CD4-positive, alpha-beta T cell (primary cell): ENCODE data around the gene GALM. TPM values are rescaled to one million over a fixed set of nuclear protein-coding genes. Genes with fewer than 3 reads are reported as not detected.

Experiments used
- ATAC-seq: fragments of 200-7000 bp; cut with Tn5 transposase; one replicate; pipeline ENCODE4 v1.10.0; 2022; ENCODE audit warnings: mild to moderate bottlenecking; ENCODE audit not compliant: poor library complexity
- CTCF ChIA-PET: fragments of 350-600 bp; sonication (Branson Sonifier 250); formaldehyde crosslinking; loops from one replicate; lab custom pipeline; 2021; ENCODE audit warnings: antibody characterized with exemption, inconsistent platforms; lab: Charles Lee
- POLR2A ChIA-PET: fragments of 350-600 bp; sonication (Branson Sonifier 250); formaldehyde crosslinking; loops from one replicate; lab custom pipeline; 2021; ENCODE audit warnings: antibody characterized with exemption, inconsistent platforms; lab: Charles Lee
- DNase-seq, 14 experiments: peaks; one replicate each; pipeline ENCODE4 v3.0.0-alpha.2; 2013 to 2020; ENCODE audit warnings: mixed read lengths in 2 of 14
- H3K27ac ChIP-seq, 2 donors: one replicate each; pipeline versions ENCODE4 v1.5.1 to v1.7.0; 2013; ENCODE audit warnings: low read length in 2 of 2, low read depth in 1 of 2, mild to moderate bottlenecking in 1 of 2
- H3K27me3 ChIP-seq, 2 experiments: 1 replicate in 1 of 2; 2 replicates in 1 of 2; pipeline versions ENCODE4 v1.6.1 to v1.7.0; 2013; ENCODE audit warnings: low read length in 2 of 2, control low read depth in 1 of 2, mild to moderate bottlenecking in 1 of 2, moderate library complexity in 1 of 2; ENCODE audit not compliant: insufficient read depth in 2 of 2, control insufficient read depth in 1 of 2
- H3K36me3 ChIP-seq: one replicate; pipeline ENCODE4 v1.6.1; 2013; ENCODE audit warnings: low read length, control low read depth; ENCODE audit not compliant: insufficient read depth
- H3K4me1 ChIP-seq: one replicate; pipeline ENCODE4 v1.6.1; 2013; ENCODE audit warnings: low read length, control low read depth; ENCODE audit not compliant: insufficient read depth
- H3K4me3 ChIP-seq: one replicate; pipeline ENCODE4 v1.5.1; 2013; ENCODE audit warnings: mild to moderate bottlenecking, low read length, moderate library complexity
- H3K9me3 ChIP-seq, 2 experiments: 1 replicate in 1 of 2; 2 replicates in 1 of 2; pipeline versions ENCODE4 v1.6.1 to v1.7.0; 2013; ENCODE audit warnings: low read length in 2 of 2, mild to moderate bottlenecking in 2 of 2, control low read depth in 1 of 2, moderate library complexity in 1 of 2; ENCODE audit not compliant: control insufficient read depth in 1 of 2, insufficient read depth in 1 of 2
- H3K27ac Mint-ChIP-seq: one replicate; pipeline ENCODE4 v1.8.0; 2020; ENCODE audit warnings: mixed read lengths
- H3K27me3 Mint-ChIP-seq: one replicate; pipeline ENCODE4 v1.8.0; 2021; ENCODE audit warnings: mixed read lengths
- H3K36me3 Mint-ChIP-seq: one replicate; pipeline ENCODE4 v1.8.0; 2021; ENCODE audit warnings: low read depth, mixed read lengths
- H3K4me1 Mint-ChIP-seq: one replicate; pipeline ENCODE4 v1.8.0; 2021; ENCODE audit warnings: low read depth, mixed read lengths
- H3K4me3 Mint-ChIP-seq: one replicate; pipeline ENCODE4 v1.8.0; 2020; ENCODE audit warnings: mild to moderate bottlenecking, mixed read lengths
- H3K9me3 Mint-ChIP-seq: one replicate; pipeline ENCODE4 v1.8.0; 2020; ENCODE audit warnings: mixed read lengths
- intact Hi-C, 2 experiments: fragments of 100-400 bp; cut with DNase I in 1 of 2; cut with micrococcal nuclease in 1 of 2; formaldehyde crosslinking; loops; one replicate each; pipeline versions ENCODE4 v1.15.1 to v1.9.0; 2023 to 2025; cut with DNase I, micrococcal nuclease
- total RNA-seq, 174 experiments: library from RNA in 2 of 174; stranded (reverse) in 2 of 174; gene quantifications; one replicate each; pipeline ENCODE4 v1.2.3 and lab custom pipeline; 2021 to 2026
- TF ChIP-seq, protein P1 (sequence below): fragments of 200-600 bp; IDR thresholded peaks from one replicate; pipeline ENCODE4 v1.8.0; 2022; ENCODE audit warnings: antibody characterized with exemption, mild to moderate bottlenecking

Gene GALM
- total RNA-seq, 2 experiments from 2014 or later: 5.9 to 7.0 TPM

DNA sequence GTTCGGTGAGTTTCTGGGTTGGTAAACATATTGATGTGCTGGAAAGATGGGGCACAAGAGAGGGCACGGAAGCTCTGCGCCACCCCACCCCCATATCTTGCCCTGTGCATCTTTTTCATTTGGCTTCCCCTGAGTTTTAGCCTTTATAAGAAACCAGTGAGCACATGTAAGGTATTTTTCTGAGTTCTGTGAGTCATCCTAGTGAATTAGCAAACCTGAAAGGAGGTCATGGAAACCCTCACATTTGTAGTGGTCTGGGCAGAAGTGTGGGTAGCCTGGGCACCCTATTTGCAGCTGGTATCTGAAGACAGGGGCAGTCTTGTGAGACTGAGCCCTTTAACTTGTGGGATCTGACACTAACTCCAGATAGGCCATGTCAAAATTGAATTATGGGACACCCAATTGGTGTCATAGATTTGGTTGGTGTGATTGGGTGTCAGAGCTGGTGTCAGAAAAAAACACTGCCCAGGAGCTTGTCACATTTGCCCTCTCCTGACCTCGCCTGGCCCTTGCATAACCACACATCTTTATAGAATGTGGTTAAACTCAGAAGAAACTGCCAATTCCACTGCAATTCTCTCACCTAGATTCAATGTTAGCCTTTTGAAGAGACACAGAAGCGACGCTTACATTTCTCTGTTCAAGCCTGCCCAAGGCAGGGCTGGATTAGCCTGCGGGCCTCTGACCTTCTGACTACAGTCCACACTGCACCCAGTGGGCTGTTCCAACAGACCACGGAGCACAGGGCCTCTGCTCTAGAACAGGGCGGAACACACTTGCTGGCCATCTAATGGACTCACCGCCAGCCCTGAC lies 12.0 kb upstream of the GALM start:
- Mint-ChIP-seq H3K27ac (peak overlapping the region; percentile 80), H3K27me3 (no peaks in the 10 kb centered on the region), H3K4me1 (peaks cover 33% of the 10 kb centered on the region), H3K9me3 (no peaks in the 10 kb centered on the region), H3K36me3 (no peaks in the 10 kb centered on the region), H3K4me3 (no peak overlapping the region)
- CTCF ChIA-PET: interaction anchor here (1.2 to 2.3 kb wide), 8 partner anchors 10 to 118 kb away, joined by 3 to 16 read pairs (median 6); no protein-coding TSS in a partner anchor
- DNase-seq (peak in 10 of 14 experiments; percentile 19 to 82 (median 52)), ATAC-seq (peak; percentile 78)
- intact Hi-C loops: no loop called here
- TF ChIP-seq, protein P1, sequence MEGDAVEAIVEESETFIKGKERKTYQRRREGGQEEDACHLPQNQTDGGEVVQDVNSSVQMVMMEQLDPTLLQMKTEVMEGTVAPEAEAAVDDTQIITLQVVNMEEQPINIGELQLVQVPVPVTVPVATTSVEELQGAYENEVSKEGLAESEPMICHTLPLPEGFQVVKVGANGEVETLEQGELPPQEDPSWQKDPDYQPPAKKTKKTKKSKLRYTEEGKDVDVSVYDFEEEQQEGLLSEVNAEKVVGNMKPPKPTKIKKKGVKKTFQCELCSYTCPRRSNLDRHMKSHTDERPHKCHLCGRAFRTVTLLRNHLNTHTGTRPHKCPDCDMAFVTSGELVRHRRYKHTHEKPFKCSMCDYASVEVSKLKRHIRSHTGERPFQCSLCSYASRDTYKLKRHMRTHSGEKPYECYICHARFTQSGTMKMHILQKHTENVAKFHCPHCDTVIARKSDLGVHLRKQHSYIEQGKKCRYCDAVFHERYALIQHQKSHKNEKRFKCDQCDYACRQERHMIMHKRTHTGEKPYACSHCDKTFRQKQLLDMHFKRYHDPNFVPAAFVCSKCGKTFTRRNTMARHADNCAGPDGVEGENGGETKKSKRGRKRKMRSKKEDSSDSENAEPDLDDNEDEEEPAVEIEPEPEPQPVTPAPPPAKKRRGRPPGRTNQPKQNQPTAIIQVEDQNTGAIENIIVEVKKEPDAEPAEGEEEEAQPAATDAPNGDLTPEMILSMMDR: no peak
- no peaks in the 10 kb centered on the region for H3K27me3 ChIP-seq
- H3K4me1 ChIP-seq: peaks cover 52% of the 10 kb centered on the region
- H3K27ac ChIP-seq: peak overlapping the region in 1 of 2 donors; percentile 64
- H3K9me3 ChIP-seq: no peaks in the 10 kb centered on the region
- POLR2A ChIA-PET: interaction anchor here (0.8 to 3.1 kb wide), 7 partner anchors 10 to 52 kb away, joined by 3 to 32 read pairs (median 5); partner anchors contain the start of genes GALM and HNRNPLL
- no peak overlapping the region for H3K4me3 ChIP-seq
- no peaks in the 10 kb centered on the region for H3K36me3 ChIP-seq

DNA sequence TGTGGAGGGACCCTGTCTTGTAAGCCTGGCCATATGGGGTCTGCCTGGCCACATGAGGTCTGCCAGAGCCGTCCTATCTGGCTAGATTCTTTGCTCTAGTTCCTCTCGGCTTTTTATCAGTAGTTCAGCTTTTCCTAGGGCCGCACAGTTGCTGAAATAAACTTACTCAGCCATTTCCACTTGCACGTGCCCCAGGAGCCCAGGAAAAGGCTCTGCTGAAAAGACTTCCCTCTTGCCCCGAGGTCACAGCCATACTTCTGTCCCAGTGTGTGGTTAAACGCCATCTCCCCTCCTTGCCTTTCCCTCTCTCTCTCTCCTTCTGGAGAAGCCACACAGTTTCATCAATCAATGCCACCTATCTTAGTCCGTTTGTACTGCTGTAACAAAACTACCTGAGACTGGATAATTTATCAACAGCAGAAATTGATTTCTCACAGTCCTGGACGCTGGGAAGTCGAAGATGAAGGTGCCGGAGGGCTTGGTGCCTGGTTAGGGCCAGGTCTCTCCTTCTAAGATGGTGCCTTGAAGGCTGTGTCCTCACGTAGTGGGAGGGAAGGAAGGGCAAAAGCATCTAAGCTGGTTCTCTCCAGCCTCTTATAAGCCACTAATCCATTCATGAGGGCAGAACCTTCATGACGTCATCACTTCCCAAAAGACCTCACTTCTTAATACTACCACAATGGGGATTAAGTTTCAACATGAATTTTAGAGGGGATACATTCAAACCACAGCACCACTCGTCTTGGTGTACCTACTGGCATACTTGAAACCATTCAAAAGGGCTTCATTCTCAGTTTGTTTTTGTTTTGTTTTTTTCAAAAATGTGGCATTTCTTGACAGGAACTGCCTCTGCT lies 11.2 kb upstream of the GALM start:
- ATAC-seq (no peak), DNase-seq (no peak)
- ChIA-PET CTCF (interaction anchor here (2.1 to 2.3 kb wide), 3 partner anchors 9 to 51 kb away, joined by 6 to 16 read pairs (median 12); no protein-coding TSS in a partner anchor), POLR2A (interaction anchor here (0.8 to 3.1 kb wide), 4 partner anchors 11 to 53 kb away, joined by 3 to 32 read pairs (median 10); partner anchors contain the start of genes GALM and HNRNPLL)
- Mint-ChIP-seq H3K36me3 (no peaks in the 10 kb centered on the region), H3K27me3 (no peaks in the 10 kb centered on the region), H3K9me3 (no peaks in the 10 kb centered on the region), H3K27ac (peak overlapping the region; percentile 80), H3K4me3 (no peak overlapping the region), H3K4me1 (peaks cover 37% of the 10 kb centered on the region)
- no peaks in the 10 kb centered on the region for H3K36me3 ChIP-seq
- H3K4me1 ChIP-seq: peaks cover 57% of the 10 kb centered on the region
- H3K9me3 ChIP-seq: no peaks in the 10 kb centered on the region
- no peaks in the 10 kb centered on the region for H3K27me3 ChIP-seq
- H3K27ac ChIP-seq: peak overlapping the region in 1 of 2 donors; percentile 64
- TF ChIP-seq, protein P1: no peak
- no peak overlapping the region for H3K4me3 ChIP-seq
- intact Hi-C loops: no loop called here

DNA sequence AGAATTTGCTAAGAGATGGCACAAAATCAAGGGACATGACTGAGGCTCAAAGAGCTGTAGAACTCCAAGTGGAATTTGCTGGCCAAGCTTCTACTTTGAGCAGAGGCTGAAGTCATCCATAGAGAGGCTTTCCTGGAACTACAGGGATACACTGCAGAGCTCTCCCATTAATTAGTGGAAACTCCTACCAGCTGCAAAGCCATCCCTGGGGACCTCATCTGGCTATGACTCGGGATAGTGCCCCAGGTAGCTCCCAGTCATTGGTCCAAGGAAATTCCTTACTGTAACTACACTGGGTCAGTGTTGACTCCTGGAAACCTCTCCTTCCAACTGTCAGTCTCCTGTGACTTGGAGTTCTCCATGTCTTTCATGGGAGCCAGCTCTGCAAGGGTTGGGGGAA lies 10.5 kb upstream of the GALM start:
- H3K36me3 ChIP-seq: no peaks in the 10 kb centered on the region
- Mint-ChIP-seq H3K4me3 (no peak overlapping the region), H3K4me1 (peaks cover 37% of the 10 kb centered on the region), H3K36me3 (no peaks in the 10 kb centered on the region), H3K27me3 (no peaks in the 10 kb centered on the region), H3K9me3 (no peaks in the 10 kb centered on the region), H3K27ac (no peak overlapping the region)
- no peak for DNase-seq
- intact Hi-C loops: no loop called here
- H3K9me3 ChIP-seq: no peaks in the 10 kb centered on the region
- no peak for ATAC-seq
- H3K4me1 ChIP-seq: peaks cover 55% of the 10 kb centered on the region
- ChIA-PET CTCF (interaction anchor here (0.6 to 2.1 kb wide), 2 partner anchors 15 to 45 kb away, joined by 6 read pairs; no protein-coding TSS in a partner anchor), POLR2A (interaction anchor here (0.8 kb wide), 1 partner anchor 10 kb away, joined by 3 read pairs; the partner anchor contains the start of gene GALM)
- H3K27me3 ChIP-seq: no peaks in the 10 kb centered on the region
- H3K4me3 ChIP-seq: no peak overlapping the region
- TF ChIP-seq, protein P1: no peak
- no peak overlapping the region for H3K27ac ChIP-seq
